ENCODE results near the gene BGN.

Gene BGN

GRCh38 chrX:153524234-153524633, 29.5 kb downstream of the BGN start:
- no peak for DNase-seq (ENCODE audit: low read depth)
- TF ChIP-seq CTCF (IDR thresholded peaks at IDR 0.05; ENCODE audit: low read length, missing control alignments) = no peak
- H3K4me3 ChIP-seq (replicated peaks; ENCODE audit: low read depth, low read length) = no peak overlapping the region

- H3K4me3 ChIP-seq (replicated peaks; ENCODE audit: low read depth, low read length) = no peak overlapping the region
- no peak for DNase-seq (ENCODE audit: low read depth)
- TF ChIP-seq CTCF (IDR thresholded peaks at IDR 0.05; ENCODE audit: low read length, missing control alignments) = no peak
Measured at GRCh38 chrX:153525451-153525850, 30.7 kb downstream of the BGN start.

- no peak for TF ChIP-seq CTCF (IDR thresholded peaks at IDR 0.05; ENCODE audit: low read length, missing control alignments)
- no peak for DNase-seq (ENCODE audit: low read depth)
- H3K4me3 ChIP-seq (replicated peaks; ENCODE audit: low read depth, low read length) = no peak overlapping the region
Measured at GRCh38 chrX:153526042-153526441, 31.3 kb downstream of the BGN start.

- H3K4me3 ChIP-seq (replicated peaks; ENCODE audit: low read depth, low read length) = no peak overlapping the region
- DNase-seq (ENCODE audit: low read depth) = no peak
- TF ChIP-seq CTCF (IDR thresholded peaks at IDR 0.05; ENCODE audit: low read length, missing control alignments) = no peak
Measured at GRCh38 chrX:153526801-153527200, 32.0 kb downstream of the BGN start.

- no peak for TF ChIP-seq CTCF (IDR thresholded peaks at IDR 0.05; ENCODE audit: low read length, missing control alignments)
- DNase-seq (ENCODE audit: low read depth) = no peak
- no peak overlapping the region for H3K4me3 ChIP-seq (replicated peaks; ENCODE audit: low read depth, low read length)
Measured at GRCh38 chrX:153527208-153527607, 32.4 kb downstream of the BGN start.

- TF ChIP-seq CTCF (IDR thresholded peaks at IDR 0.05; ENCODE audit: low read length, missing control alignments) = no peak
- DNase-seq (ENCODE audit: low read depth) = no peak
- no peak overlapping the region for H3K4me3 ChIP-seq (replicated peaks; ENCODE audit: low read depth, low read length)
Measured at GRCh38 chrX:153530411-153531129, 35.8 kb downstream of the BGN start.

GRCh38 chrX:153533091-153533490, 38.3 kb downstream of the BGN start:
- no peak for DNase-seq (ENCODE audit: low read depth)
- TF ChIP-seq CTCF (IDR thresholded peaks at IDR 0.05; ENCODE audit: low read length, missing control alignments) = no peak
- H3K4me3 ChIP-seq (replicated peaks; ENCODE audit: low read depth, low read length) = no peak overlapping the region

All from fibroblast of pulmonary artery (primary cell).